Neural cell (in vitro differentiated cells): ENCODE measurements around the gene COL5A1. TPM values are rescaled to one million over a fixed set of nuclear protein-coding genes. Genes with fewer than 3 reads are reported as not detected.

Experiments
- H2AFZ ChIP-seq: fragments of 200-600, 300-800 bp; sonication (generic), shearing (Covaris generic); 2 replicates; pipeline ENCODE4 v1.6.0; 2014; ENCODE audit warnings: low read depth, mild to moderate bottlenecking, antibody characterized with exemption, low read length, moderate library complexity
- H3F3A ChIP-seq: fragments of 200-600 bp; shearing (Covaris generic); 2 replicates; pipeline ENCODE4 v1.6.1; 2016; ENCODE audit warnings: mild to moderate bottlenecking, moderate library complexity, mixed read lengths, antibody characterized with exemption, low read length; ENCODE audit not compliant: insufficient read depth, poor library complexity, severe bottlenecking
- H3K27ac ChIP-seq: fragments of 200-600, 300-800 bp; sonication (generic), shearing (Covaris generic); 2 replicates; pipeline ENCODE4 v1.5.1; 2014; ENCODE audit warnings: mild to moderate bottlenecking, low read length, moderate library complexity
- H3K27me3 ChIP-seq: fragments of 300-800, 200-600 bp; sonication (generic), shearing (Covaris generic); 2 replicates; pipeline ENCODE4 v1.6.0; 2014; ENCODE audit warnings: mild to moderate bottlenecking, low read depth, low read length, moderate library complexity; ENCODE audit not compliant: insufficient read depth
- H3K36me3 ChIP-seq: fragments of 300-800, 200-600 bp; sonication (generic), shearing (Covaris generic); 2 replicates; pipeline ENCODE4 v1.5.1; 2014; ENCODE audit warnings: mild to moderate bottlenecking, antibody characterized with exemption, low read length, moderate library complexity; ENCODE audit not compliant: insufficient read depth
- H3K4me2 ChIP-seq: fragments of 300-800, 200-600 bp; sonication (generic), shearing (Covaris generic); 2 replicates; pipeline ENCODE4 v1.6.0; 2014; ENCODE audit warnings: mild to moderate bottlenecking, low read length
- H3K4me3 ChIP-seq: fragments of 300-800, 200-600 bp; sonication (generic), shearing (Covaris generic); 2 replicates; pipeline ENCODE4 v1.5.1; 2014; ENCODE audit warnings: mild to moderate bottlenecking, low read length, moderate library complexity
- H3K79me2 ChIP-seq: fragments of 200-600 bp; shearing (Covaris generic); replicated peaks from 2 replicates; pipeline ENCODE4 v1.6.0; 2014; ENCODE audit warnings: mild to moderate bottlenecking, low read length, moderate library complexity; ENCODE audit not compliant: insufficient read depth
- H3K9ac ChIP-seq: fragments of 300-800, 200-600 bp; sonication (generic), shearing (Covaris generic); 2 replicates; pipeline ENCODE4 v1.6.1; 2016; ENCODE audit warnings: mild to moderate bottlenecking, low read length, mixed read lengths
- H3K9me2 ChIP-seq: fragments of 200-600 bp; shearing (Covaris generic); 2 replicates; pipeline ENCODE4 v1.6.1; 2016; ENCODE audit warnings: mild to moderate bottlenecking, low read length, mixed read lengths; ENCODE audit not compliant: insufficient read depth
- H3K9me3 ChIP-seq: fragments of 200-600, 300-800 bp; sonication (generic), shearing (Covaris generic); 2 replicates; pipeline ENCODE4 v1.6.1; 2016; ENCODE audit warnings: mild to moderate bottlenecking, mixed run types, low read length, moderate library complexity, mixed read lengths
- H4K20me1 ChIP-seq: fragments of 200-600 bp; shearing (Covaris generic); 2 replicates; pipeline ENCODE4 v1.6.1; 2016; ENCODE audit warnings: mild to moderate bottlenecking, mixed run types; ENCODE audit not compliant: insufficient read depth
- CTCF ChIP-seq: fragments of 450-650 bp; IDR thresholded peaks from 2 replicates; pipeline ENCODE4 v1.5.1; 2014; ENCODE audit warnings: antibody characterized with exemption, mild to moderate bottlenecking, moderate library complexity; ENCODE audit not compliant: poor library complexity, severe bottlenecking
- EP300 ChIP-seq: fragments of 450-650 bp; conservative IDR thresholded peaks from 2 replicates; pipeline ENCODE4 v1.6.1; 2014; ENCODE audit warnings: antibody characterized with exemption, mild to moderate bottlenecking, moderate library complexity; ENCODE audit not compliant: poor library complexity, severe bottlenecking
- EZH2 ChIP-seq: fragments of 200-600, 300-800 bp; shearing (Covaris generic), sonication (generic); IDR thresholded peaks from 2 replicates; pipeline ENCODE4 v1.6.1; 2014; ENCODE audit warnings: antibody characterized with exemption, low read length, borderline replicate concordance, mild to moderate bottlenecking; ENCODE audit not compliant: insufficient read depth, poor library complexity, severe bottlenecking
- MXI1 ChIP-seq: fragments of 450-650 bp; conservative IDR thresholded peaks from 2 replicates; pipeline ENCODE4 v1.6.1; 2014; ENCODE audit warnings: antibody characterized with exemption, mild to moderate bottlenecking; ENCODE audit not compliant: poor library complexity, severe bottlenecking
- POLR2AphosphoS5 ChIP-seq: IDR thresholded peaks from 2 replicates; pipeline ENCODE4 v1.6.1; 2012
- RAD21 ChIP-seq: fragments of 450-650 bp; conservative IDR thresholded peaks from 2 replicates; pipeline ENCODE4 v1.6.1; 2014; ENCODE audit warnings: antibody characterized with exemption, mild to moderate bottlenecking, moderate library complexity
- REST ChIP-seq: IDR thresholded peaks from 2 replicates; pipeline ENCODE4 v1.6.1; 2012; ENCODE audit warnings: borderline replicate concordance
- SMC3 ChIP-seq: fragments of 450-650 bp; conservative IDR thresholded peaks from 2 replicates; pipeline ENCODE4 v1.6.1; 2014; ENCODE audit warnings: antibody characterized with exemption, mild to moderate bottlenecking, moderate library complexity; ENCODE audit not compliant: poor library complexity
- TAF1 ChIP-seq: IDR thresholded peaks from 2 replicates; pipeline ENCODE4 v1.6.1; 2012; ENCODE audit warnings: low read depth
- polyA plus RNA-seq: library from polyadenylated mRNA; depleted of rRNA; stranded (reverse); fragments of >200 nt; gene quantifications from 2 replicates; pipeline ENCODE4 v1.2.3, GENCODE V29; 2014

Gene COL5A1
- polyA plus RNA-seq, 1 donor from 2014 or later: not detected

DNA sequence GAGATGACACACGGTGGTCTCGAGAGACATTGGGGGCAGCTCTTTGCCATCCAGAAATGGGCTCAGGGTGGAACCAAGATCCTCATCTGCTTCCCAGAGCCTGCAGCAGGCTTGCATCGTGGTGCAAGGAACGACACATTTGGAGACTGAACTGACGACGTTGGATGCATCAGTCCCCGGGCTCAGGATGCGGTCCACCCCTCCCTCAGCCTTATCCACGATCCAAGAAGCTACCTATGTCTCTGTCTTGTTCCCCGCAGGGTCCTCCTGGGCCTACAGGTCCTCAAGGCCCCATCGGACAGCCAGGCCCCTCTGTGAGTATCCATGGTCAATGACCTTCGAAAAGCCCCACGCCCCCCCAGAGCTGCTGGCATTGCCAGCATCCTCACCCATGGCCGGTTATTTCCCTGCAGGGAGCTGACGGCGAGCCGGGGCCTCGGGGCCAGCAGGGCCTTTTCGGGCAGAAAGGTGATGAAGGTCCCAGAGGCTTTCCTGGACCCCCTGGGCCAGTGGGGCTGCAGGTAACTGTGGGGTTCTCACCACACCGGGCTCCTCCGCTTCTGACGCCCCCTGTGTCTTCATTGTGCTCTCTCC lies 169.6 kb downstream of the COL5A1 start:
- TF ChIP-seq MXI1 (no peak), EP300 (no peak), EZH2 (no peak), RAD21 (no peak), SMC3 (no peak), REST (no peak), CTCF (no peak), POLR2AphosphoS5 (no peak), TAF1 (no peak)
- Histone ChIP-seq H3K27me3 (no peaks in the 10 kb centered on the region), H4K20me1 (no peaks in the 10 kb centered on the region), H3K79me2 (no peaks in the 10 kb centered on the region), H3K4me2 (no peak overlapping the region), H3K27ac (no peak overlapping the region), H3K9me2 (no peaks in the 10 kb centered on the region), H3F3A (no peaks in the 10 kb centered on the region), H2AFZ (no peak overlapping the region), H3K4me3 (no peak overlapping the region), H3K36me3 (no peaks in the 10 kb centered on the region), H3K9ac (no peak overlapping the region), H3K9me3 (no peaks in the 10 kb centered on the region)

DNA sequence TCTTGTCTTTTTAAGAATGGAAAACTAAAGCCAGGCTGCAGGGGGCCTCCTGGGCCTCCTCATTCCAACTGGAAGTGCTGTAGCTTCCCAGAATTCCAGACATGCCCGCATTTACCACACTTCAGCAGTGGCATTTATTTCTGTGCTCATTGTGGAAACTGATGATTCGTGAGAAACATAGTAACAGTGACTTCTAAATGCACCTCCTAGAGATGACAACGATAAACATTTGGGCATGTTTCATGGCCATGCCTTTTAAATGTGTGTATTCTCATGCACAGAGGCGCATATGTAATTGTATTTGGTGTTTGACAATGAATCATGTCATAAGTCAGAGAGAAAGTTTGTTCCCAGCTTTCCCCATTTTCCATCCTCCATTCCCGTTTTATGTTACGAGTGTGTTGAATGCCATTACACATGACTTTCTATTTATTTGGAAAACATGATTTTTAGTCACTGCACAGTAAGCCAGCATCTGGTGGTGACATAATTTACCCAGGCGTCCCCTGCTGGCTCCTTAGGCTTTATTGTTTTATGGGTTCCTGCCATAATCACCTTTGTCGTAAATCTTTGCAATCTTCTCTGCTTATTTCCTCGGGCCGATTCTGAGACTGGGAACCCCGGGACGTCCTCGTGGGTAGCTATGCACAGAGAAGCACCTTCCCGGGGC lies 170.2 kb downstream of the COL5A1 start:
- Histone ChIP-seq H3K79me2 (no peaks in the 10 kb centered on the region), H3K9ac (no peak overlapping the region), H3K36me3 (no peaks in the 10 kb centered on the region), H3K9me3 (no peaks in the 10 kb centered on the region), H3K4me3 (no peak overlapping the region), H3K9me2 (no peaks in the 10 kb centered on the region), H2AFZ (no peak overlapping the region), H4K20me1 (no peaks in the 10 kb centered on the region), H3K27me3 (no peaks in the 10 kb centered on the region), H3F3A (no peaks in the 10 kb centered on the region), H3K4me2 (no peak overlapping the region), H3K27ac (no peak overlapping the region)
- TF ChIP-seq REST: peak; percentile 28
- no peak for TF ChIP-seq EZH2
- no peak for TF ChIP-seq TAF1
